Epidermal melanocyte (primary cell): ENCODE measurements around the gene NR2E1.

Experiments
- DNase-seq: peaks from one replicate; pipeline ENCODE4 v3.0.0; 2011; ENCODE audit warnings: low spot score; ENCODE audit not compliant: insufficient read length

Gene NR2E1

DNA sequence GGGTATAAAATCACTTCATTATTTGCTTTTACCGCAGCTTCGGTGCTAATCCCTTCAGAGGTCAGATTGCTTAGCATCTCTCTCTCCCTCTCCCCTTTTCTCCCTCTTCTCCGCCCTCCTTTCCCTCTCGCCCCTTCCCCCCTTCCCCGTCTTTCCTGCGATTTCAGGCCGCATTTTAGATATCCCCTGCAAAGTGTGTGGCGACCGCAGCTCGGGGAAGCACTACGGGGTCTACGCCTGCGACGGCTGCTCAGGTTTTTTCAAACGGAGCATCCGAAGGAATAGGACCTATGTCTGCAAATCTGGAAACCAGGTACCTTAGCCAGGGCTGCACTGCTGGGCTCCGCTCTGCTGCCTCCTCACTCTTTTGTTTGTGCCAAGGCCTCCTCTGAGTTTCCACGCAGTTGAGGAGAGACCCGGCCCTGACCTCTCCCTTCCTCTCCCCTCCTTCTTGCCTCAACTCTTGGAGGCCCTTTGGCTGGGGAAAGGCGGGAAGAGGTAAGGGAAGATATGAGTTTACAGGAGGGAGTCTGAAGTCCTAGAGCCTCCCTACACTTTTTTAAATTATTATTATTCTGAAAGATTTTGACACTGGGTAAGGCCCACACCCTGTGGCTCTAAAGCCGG is 5.6 kb downstream of the NR2E1 start:
- no peak for DNase-seq

DNA sequence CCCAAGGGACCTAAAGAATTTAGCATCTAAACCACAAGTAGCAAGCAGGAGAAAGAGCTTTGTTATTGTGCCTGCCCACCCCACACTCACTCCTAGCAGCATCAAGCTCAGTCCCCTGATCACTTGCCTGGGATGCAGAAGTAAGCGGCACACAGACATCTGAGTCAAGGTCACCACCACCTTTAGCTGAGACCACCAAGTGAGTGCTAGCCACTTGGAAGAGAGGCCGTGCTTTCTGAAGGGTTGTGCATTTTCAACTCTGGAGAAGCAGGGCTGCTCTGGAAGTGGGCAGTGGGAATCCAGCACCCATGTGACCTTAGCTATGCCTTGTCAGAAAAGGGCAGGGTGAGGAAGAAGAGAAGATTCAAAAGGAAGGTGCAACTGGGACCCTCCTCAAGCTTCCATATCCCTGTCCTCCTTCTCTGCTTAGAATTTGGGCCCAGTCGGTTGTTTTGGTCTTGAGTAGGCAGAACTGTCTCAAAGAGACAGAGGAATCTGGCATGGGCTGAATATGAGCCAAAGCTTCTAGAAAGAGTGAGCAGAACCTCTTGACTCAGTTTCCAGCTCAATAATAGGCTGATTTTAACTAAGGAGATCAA is 6.2 kb downstream of the NR2E1 start:
- DNase-seq, result no peak

DNA sequence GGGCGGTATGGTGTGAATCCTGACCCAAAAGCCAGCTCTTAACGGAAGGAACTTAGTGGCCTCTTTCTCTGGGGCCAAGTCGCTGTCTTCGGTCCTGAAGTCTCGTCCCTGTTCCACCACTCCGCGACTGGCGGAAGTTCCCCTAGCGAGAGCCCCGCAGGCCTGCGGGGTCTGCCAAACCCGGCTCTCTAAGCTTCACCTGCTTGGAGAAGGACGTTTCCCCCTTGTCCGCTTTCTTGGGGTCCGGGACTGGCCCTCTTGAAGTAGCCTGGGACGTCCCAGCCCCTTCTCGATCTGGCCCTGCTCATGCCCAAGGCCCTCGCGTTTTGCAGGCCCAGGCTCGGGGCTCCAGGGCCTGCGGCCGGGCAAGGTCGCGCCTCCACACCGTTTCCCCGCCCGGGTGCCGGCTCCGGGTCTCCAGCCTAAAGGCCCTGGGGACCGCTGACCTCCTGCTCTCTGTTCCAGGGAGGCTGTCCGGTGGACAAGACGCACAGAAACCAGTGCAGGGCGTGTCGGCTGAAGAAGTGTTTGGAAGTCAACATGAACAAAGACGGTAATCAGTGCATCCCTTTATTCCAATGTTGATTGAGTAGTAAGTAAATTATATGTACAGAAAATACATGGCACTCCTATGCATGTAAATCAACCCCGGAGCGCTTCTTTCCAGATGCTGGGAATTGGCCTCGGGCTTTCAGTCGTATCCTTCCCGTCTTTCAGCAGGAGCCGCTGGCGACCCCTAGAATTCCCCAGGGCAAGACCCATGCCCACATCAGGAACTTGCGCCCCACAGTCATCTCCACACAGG is 8.8 kb downstream of the NR2E1 start:
- no peak for DNase-seq

DNA sequence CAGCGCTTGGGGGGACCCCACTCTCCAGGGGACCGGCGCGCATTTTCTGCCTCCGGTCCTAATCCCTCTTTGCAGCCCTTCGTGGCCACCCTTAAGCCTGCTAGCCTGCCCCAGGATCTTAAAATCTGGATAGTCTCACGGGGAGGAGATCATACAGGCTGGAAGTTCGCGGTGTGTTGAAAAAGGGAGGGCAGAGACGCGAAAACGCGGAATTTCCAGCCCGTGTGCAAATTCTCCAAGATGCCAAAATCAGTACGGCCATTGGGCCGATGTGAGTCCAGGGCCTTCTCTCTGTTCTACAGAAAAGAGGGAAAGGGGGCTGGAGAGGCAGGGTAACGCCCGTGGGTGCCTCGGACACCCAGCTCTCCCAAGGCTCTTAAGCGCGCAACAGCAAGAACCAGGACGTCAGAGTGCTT is 9.4 kb downstream of the NR2E1 start:
- no peak for DNase-seq

DNA sequence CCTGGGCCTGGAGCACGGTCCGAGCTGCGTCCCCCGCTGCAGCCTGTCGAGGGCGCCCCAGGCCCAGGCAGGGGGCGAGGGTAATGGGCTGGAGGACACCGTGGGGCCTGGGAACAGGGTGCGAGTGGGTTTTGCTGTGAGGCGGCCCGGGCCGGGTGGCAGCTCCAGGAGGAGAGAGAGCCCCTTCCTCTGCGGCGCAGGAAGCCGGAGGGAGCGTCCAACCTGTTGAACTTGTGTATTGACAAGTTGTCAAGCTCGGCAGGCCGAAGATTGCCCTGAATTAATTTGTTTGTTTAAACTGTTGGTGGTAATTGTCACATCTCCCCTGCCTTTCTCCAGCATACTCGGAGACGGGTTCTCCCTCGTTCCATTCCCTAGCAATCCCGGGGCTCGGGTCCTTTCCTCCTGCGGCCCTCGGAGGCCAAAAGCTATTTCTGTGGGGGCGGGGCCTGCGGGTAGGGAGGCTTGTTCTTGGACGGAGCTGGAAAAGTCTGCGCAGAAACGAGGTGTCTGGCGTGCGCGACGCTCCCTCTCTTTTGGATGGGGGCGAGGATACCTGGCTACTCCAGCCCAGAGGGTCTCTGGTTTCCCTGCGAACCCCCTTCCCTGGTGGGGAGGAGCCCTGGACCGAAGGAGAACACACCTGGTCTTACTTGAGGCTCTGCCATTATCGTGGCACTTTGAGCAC is 9.9 kb downstream of the NR2E1 start:
- DNase-seq, result no peak

DNA sequence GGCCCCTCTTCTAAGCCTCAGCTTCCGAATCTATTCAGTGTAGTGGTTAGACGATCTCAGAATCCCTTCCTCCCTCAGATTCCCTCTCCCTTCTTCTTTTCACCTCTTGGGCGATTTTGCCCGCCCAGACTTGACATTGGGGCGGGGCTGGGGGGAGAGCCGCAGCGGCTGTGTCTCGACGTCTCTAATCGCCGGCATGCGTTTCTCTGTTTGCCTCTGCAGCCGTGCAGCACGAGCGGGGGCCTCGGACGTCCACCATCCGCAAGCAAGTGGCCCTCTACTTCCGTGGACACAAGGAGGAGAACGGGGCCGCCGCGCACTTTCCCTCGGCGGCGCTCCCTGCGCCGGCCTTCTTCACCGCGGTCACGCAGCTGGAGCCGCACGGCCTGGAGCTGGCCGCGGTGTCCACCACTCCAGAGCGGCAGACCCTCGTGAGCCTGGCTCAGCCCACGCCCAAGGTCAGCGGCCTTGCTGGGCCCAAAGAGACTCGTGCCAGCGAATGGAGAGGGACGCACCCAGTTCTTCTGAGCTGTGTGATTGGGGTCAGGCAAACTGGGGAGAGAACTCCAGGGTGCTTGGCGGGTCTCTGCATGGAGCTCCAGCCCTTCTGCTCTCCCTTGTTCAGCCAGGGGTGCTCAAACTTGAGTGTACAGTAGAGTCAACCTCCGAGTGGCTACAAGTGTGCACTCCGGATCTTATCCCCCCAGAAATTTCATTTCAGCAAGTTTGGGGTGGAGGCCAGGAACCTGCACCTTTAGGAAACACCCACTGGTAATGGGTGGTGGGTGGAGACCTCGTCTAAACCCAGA is 10.7 kb downstream of the NR2E1 start:
- DNase-seq, result no peak

DNA sequence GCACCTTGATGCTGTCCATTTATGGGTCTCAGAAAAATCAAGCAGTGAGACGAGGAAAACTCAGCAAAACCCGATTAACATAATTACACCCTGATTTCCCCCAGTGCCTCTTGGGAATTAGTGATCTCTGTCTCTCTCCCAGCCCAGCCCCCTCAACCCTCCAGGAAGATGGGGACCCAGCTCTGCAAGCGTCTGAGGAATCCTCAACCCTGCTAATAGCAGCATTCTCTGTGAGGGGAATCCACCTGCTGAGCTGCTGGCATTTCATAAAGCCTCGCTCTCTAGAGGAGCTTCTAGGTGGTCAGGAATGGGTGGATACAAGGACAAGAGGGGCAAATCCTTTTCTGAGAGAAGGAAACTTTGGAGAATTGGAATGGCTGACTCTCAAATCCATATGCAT is 13.9 kb downstream of the NR2E1 start:
- DNase-seq, result no peak

DNA sequence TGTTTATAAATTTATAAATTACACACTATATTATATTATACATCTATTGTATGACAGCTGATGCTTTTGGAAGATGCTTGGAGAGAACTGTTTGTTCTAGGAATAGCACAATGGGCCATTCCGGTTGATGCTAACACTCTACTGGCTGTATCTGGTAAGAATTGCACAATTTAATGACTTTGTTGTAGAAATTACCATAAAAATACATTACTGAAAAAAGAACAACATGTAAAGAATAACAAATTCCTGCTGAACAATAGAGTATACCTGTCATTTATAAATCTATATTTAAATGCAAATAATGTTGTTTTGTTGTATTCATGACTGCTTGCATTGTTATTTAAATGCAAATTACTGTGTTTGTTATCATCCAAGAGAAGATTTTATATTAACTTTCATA is 14.4 kb downstream of the NR2E1 start:
- no peak for DNase-seq

DNA sequence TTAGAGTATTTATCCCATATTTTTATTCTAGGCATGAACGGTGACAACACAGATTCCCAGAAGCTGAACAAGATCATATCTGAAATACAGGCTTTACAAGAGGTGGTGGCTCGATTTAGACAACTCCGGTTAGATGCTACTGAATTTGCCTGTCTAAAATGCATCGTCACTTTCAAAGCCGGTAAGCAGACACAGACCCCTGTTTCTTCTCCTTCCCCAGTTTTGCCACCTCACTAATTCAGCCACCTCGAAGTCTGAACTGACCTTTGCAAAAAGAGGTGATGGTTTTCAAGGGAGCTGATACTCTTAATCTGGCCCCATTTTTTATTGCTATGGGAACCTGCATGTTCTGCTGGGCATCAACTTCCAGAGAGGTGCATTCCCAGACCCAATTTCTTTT is 15.0 kb downstream of the NR2E1 start:
- no peak for DNase-seq

DNA sequence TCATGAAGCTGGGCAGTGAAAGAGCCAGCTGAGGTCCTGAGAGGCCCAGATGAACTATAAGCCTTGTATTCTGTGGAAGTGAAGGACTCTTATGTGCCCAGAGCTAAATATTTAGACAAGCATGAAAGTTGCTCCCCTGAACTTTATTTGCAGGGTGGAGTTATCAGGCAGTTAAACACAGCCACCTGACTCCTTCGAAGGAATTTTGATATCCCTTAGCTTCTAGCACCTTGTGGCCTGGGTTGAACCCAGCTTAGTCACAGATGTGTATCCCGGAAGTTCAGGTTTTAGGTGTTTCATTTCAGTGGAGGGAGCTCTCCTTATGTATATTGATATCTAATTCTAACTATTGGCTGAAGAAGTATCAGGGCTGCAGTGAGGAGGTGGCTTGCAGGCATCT is 20.4 kb downstream of the NR2E1 start:
- no peak for DNase-seq

DNA sequence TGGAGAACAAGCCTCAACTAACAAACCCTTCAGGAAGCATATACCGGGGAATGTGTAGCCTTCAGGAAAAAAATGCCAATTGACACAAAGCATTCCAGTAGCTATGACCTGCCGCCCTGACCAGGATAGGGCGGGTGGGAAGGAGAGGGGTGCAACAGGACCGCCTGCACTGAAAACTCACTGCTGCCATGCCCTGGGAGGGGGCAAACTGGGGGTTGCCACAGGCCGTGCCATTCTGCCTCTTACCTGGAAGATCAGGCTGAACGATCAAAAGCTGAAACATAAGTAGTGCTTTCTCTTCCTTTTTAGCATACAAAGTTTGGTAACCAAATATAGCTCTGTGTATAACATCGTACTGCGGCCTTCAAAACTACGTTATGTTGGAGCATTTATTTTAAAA is 21.7 kb downstream of the NR2E1 start:
- DNase-seq, result no peak

DNA sequence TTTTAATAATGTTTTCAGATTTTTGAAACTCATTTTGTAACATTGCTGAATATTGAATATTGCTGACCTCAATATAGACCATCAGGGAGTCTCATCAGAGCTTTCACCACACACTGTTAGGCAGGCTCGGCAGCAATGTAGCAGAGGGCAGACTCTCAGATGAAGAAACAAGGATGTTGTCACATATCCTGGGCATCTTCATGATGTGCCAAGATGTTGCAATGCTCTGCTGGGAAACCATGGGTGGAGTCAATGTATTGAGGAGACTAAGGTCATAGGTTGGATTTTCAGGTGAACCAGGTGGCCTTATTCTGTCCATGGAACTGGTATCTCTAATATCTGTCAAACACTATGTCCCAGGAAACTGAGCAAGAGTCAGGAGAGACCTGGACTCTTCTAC is 27.3 kb downstream of the NR2E1 start:
- no peak for DNase-seq

DNA sequence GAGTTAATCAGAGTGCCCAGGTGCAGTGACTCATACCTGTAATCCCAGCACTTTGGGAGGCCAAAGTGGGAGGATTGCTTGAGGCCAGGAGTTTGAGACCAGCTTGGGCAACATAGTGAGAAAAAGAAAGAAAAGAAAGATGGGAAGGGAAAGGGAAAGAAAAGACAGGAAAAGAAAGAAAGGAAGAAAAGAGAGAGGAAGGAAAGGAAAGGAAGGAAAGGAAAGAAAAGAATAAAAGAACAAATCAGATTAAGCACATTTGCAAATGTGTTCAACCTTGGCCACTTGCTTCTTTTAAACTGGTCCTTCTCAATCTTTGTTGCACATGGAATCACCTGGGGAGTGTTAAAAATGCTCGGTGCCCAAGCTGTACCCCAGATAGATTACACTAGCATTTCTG is 28.0 kb downstream of the NR2E1 start:
- no peak for DNase-seq

DNA sequence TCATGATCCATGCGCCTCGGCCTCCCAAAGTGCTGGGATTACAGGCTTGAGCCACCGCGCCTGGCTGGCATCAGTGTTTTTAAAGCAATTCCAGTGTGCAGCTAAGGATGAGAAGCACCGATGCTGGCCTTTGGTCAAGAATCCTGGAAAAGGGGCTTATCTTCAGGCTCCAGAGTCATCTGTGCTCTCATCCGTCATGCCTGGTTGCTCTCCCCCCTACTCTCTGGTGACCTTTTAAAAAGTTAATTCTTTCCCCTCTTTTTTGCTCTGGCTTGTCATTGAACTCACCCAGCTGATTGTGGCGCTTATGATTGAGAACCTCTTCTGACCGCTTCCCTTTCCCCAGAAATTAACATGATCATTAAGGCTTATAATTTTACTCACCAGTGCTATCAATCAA is 28.7 kb downstream of the NR2E1 start:
- DNase-seq, result no peak

DNA sequence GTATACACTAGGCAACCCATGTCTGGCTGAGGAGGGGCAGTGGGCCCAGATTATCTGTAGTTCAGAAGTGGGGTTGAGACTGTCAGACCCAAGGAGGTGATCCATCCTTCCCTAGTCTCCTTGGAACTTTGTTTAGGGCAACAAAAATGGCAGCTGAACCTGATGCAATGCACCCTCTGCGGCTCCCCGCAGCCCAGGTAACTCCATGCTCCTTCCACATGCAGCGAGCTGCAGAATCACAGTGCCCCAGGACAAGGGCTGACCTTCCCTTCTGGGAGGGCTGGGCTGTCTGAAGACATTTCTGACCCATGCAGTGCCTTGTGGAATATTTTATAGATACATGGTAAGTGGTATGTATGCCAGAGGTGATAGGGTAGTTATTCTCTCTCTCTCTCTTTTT is 29.4 kb downstream of the NR2E1 start:
- DNase-seq, result no peak

DNA sequence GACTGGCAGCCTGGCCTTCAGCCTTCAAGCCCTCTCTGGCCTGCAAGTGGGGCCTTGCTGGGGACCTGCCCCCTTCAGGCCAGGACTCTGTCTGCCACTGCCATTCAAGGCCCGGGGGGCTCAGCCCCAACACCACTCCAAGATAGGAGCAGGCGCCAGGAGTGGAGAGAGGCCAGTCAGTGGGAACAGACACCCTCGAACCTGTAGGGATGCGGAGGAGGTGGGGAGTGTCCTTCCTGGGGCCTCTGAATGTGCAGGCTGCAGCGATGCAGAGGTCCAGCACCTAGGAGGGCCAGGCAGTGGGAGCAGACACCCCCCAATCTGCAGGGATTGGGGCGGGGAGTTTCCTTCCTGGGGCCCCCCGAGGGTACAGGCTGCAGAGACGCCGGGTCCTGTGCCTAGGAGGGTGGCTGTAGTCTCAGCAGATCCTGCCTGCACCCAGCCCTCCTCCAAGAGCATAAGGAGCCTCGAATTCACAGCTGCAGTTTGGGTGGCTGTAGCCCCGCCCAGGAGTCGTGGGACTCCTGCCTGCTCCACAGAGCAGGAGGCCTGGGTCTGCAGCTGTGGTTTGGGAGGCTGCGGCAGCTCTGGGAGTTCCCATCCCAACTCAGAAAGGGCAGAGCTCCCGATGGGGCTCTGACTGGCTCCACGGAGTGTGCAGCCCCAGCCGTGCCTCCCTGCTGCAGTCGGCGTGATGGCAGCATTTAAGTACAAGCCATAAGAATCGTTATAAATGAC is 33.1 kb downstream of the NR2E1 start:
- no peak for DNase-seq

DNA sequence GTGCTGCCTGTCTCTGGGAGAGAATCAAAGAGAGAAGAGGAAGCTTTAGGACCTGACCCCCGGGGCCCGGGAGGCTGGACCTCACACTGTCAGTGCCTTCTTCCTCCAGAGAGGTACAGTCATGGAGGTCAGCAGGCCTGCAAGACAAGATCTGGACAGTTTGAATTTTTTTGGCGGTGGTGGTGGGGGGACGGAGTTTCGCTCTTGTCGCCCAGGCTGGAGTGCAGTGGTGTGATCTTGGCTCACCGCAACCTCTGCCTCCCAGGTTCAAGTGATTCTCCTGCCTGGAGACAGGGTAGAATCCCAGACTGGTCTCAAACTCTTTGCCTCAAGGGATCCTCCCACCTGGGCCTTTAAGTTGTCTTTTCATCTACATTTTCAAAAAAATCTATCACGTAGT is 34.4 kb downstream of the NR2E1 start:
- no peak for DNase-seq

DNA sequence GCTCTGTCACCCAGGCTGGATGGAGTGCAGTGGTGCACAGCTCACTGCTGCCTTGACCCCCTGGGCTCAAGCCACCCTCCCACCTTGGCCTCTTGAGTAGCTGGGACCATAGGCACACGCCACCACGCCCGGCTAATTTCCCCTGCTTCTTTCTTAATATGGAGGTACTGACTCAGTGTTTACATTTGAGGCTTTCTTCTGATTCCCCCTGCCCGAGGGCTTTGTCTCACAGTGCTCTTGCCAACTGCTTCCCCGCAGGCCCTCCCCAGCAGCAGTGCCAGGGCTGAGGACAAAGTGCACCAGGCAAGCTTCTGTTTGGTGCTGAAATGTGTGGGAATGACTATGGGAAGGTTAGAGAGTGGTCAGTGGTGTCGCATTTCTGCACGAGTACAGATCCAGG is 34.8 kb downstream of the NR2E1 start:
- no peak for DNase-seq

DNA sequence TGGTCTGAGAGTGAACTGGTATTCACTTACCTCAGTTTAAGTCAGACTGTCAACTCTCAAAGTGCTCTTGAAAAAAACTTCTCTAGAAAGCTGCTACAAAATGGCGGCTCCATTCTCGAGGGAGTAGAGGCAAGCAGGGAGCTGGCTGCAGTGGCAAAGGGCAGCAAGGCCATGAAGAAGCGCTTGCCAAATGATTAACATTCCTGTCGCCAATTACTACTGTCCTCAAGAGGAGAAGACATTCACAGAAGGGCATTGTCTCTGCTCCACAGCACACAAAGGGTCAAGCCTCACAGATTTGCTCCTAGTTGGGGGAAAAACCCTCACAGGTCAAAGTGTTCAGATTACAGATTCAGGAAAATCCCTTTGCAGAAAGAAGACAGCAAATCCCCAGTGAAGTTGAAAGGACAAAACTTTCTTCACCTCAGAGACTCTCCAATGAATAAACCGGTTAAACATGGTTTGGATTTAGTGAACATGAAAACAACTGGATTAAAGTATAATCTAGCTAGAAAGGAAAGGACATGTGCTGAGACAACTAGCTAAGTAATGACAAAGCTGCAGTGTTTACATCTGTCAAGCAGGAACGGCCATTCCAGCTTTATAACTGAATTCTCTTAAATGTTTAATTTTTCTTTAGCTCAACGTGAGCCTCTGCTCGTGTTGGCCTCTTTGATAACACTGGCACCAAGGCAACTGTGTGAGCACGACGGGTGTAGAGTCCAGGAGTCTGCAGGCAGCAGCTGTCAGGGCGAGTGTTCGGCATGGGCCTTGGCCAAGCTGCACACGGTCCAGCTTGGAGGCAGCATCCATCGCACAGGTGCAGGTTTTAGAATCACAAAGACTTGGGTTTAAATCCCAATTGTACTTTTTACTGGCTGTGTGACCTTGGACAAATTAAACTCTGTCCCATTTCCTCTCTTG is 37.6 kb downstream of the NR2E1 start:
- DNase-seq, result no peak

DNA sequence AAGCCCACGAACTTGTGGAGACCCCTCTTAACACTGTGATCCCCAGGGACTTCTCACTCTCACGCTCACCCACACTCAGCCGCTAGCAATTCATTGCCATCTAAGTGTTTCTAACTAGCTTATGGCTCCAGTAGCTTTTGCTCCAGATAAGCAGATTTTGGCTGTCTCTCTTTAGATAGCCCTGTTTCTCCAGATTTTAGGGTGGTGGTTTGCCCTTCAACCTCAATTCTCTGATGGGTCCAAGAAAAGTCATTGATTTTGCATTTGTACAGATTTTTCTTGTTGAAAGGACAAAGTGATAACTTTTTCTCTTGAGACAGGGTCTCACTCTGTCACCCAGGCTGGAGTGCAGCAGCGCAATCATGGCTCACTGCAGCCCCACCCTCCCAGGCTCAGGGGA is 41.2 kb downstream of the NR2E1 start:
- no peak for DNase-seq
